Loucy (cell line): ENCODE measurements around the gene POLR2L.

Experiments used
- CTCF ChIP-seq: fragments of 200-600 bp; sonication (generic); conservative IDR thresholded peaks from 2 replicates; pipeline ENCODE4 v1.5.1; 2014; ENCODE audit warnings: mild to moderate bottlenecking, antibody characterized with exemption, low read length
- EZH2phosphoT487 ChIP-seq: fragments of 200-600 bp; IDR thresholded peaks from 2 replicates; pipeline ENCODE4 v1.6.1; 2018; ENCODE audit warnings: antibody characterized with exemption, mild to moderate bottlenecking, moderate library complexity, borderline replicate concordance

GRCh38 chr11:796565-797295 is 45.6 kb downstream of the POLR2L start:
- no peak for TF ChIP-seq CTCF
- no peak for TF ChIP-seq EZH2phosphoT487
